SH-SY5Y (cell line): ENCODE measurements around the gene MECP2.

Source experiments
- GATA2 ChIP-seq: IDR thresholded peaks from 2 replicates; pipeline ENCODE4 v1.6.1; 2011; ENCODE audit warnings: mild to moderate bottlenecking, low read depth, low read length
- GATA3 ChIP-seq: IDR thresholded peaks from 2 replicates; pipeline ENCODE4 v1.6.1; 2011; ENCODE audit warnings: low read depth, mild to moderate bottlenecking, low read length, moderate library complexity

- TF ChIP-seq GATA2, result no peak
- TF ChIP-seq GATA3, result no peak
These were observed 90.6 kb downstream of the MECP2 start for GRCh38 chrX:154006947-154007346.
